ENCODE measurements around the gene EPG5. TPM values are rescaled to one million over a fixed set of nuclear protein-coding genes. Genes with fewer than 3 reads are reported as not detected.

The EPG5 gene
- total and polyA plus RNA-seq, 4 donors = 14.1 to 28.9 (median 22.4) TPM

- Histone ChIP-seq H3K36me3 (ENCODE audit: control insufficient read depth, insufficient read depth, low read length) (peaks cover 19% of the 10 kb centered on the region), H3K27ac (ENCODE audit: low read depth, low read length) (no peak overlapping the region), H3K4me3 (ENCODE audit: low read depth, low read length) (no peak overlapping the region), H3K27me3 (ENCODE audit: control insufficient read depth, insufficient read depth, low read length) (no peaks in the 10 kb centered on the region), H3K9me3 (ENCODE audit: control insufficient read depth, insufficient read depth, low read length) (no peaks in the 10 kb centered on the region), H3K4me1 (ENCODE audit: control insufficient read depth, insufficient read depth, low read length) (peaks cover 3% of the 10 kb centered on the region)
- 94% methylated on average over 2 of the region's 3 CpGs for WGBS (ENCODE audit: insufficient coverage)
- DNase-seq (ENCODE audit: low read depth in 4 of 6, low spot score in 6 of 6) = peak in 1 of 6 donors; percentile 25
Observed at GRCh38 chr18:45880876-45881558, 86.1 kb downstream of the EPG5 start.

- Histone ChIP-seq H3K4me3 (ENCODE audit: low read depth, low read length) (no peak overlapping the region), H3K27me3 (ENCODE audit: control insufficient read depth, insufficient read depth, low read length) (no peaks in the 10 kb centered on the region), H3K27ac (ENCODE audit: low read depth, low read length) (no peak overlapping the region), H3K36me3 (ENCODE audit: control insufficient read depth, insufficient read depth, low read length) (peaks cover 21% of the 10 kb centered on the region), H3K4me1 (ENCODE audit: control insufficient read depth, insufficient read depth, low read length) (peaks cover 6% of the 10 kb centered on the region), H3K9me3 (ENCODE audit: control insufficient read depth, insufficient read depth, low read length) (peaks cover 3% of the 10 kb centered on the region)
- 48% methylated on average over 11 of the region's 17 CpGs for WGBS (ENCODE audit: insufficient coverage)
- DNase-seq (ENCODE audit: low read depth in 4 of 6, low spot score in 6 of 6) = peak in 5 of 6 donors; percentile 29 to 83 (median 39)
Observed at GRCh38 chr18:45879681-45880655, 87.2 kb downstream of the EPG5 start.

- peaks cover 3% of the 10 kb centered on the region for H3K9me3 ChIP-seq (ENCODE audit: control insufficient read depth, insufficient read depth, low read length)
- 100% methylated on average over 3 of the region's 3 CpGs for WGBS (ENCODE audit: insufficient coverage)
- H3K27me3 ChIP-seq (ENCODE audit: control insufficient read depth, insufficient read depth, low read length) = no peaks in the 10 kb centered on the region
- H3K4me1 ChIP-seq (ENCODE audit: control insufficient read depth, insufficient read depth, low read length) = peaks cover 6% of the 10 kb centered on the region
- H3K4me3 ChIP-seq (ENCODE audit: low read depth, low read length) = no peak overlapping the region
- DNase-seq (ENCODE audit: low read depth in 4 of 6, low spot score in 6 of 6) = no peak
- H3K27ac ChIP-seq (ENCODE audit: low read depth, low read length) = no peak overlapping the region
- H3K36me3 ChIP-seq (ENCODE audit: control insufficient read depth, insufficient read depth, low read length) = peaks cover 20% of the 10 kb centered on the region
Observed at GRCh38 chr18:45877403-45877802, 89.7 kb downstream of the EPG5 start.

GRCh38 chr18:45876161-45876560 is 91.0 kb downstream of the EPG5 start:
- H3K36me3 ChIP-seq (ENCODE audit: control insufficient read depth, insufficient read depth, low read length) = peaks cover 21% of the 10 kb centered on the region

GRCh38 chr18:45874491-45875184 is 92.5 kb downstream of the EPG5 start:
- Histone ChIP-seq H3K27ac (ENCODE audit: low read depth, low read length) (no peak overlapping the region), H3K27me3 (ENCODE audit: control insufficient read depth, insufficient read depth, low read length) (no peaks in the 10 kb centered on the region), H3K4me3 (ENCODE audit: low read depth, low read length) (no peak overlapping the region), H3K36me3 (ENCODE audit: control insufficient read depth, insufficient read depth, low read length) (peaks cover 18% of the 10 kb centered on the region), H3K9me3 (ENCODE audit: control insufficient read depth, insufficient read depth, low read length) (peaks cover 3% of the 10 kb centered on the region), H3K4me1 (ENCODE audit: control insufficient read depth, insufficient read depth, low read length) (peaks cover 5% of the 10 kb centered on the region)
- WGBS (ENCODE audit: insufficient coverage) = 96% methylated on average over 4 of the region's 5 CpGs
- no peak for DNase-seq (ENCODE audit: low read depth in 4 of 6, low spot score in 6 of 6)

More at GRCh38 chr18:45876161-45876560, 91.0 kb downstream of the EPG5 start:
- H3K9me3 ChIP-seq (ENCODE audit: control insufficient read depth, insufficient read depth, low read length) = peaks cover 3% of the 10 kb centered on the region
- WGBS (ENCODE audit: insufficient coverage) = 28% methylated on average over 2 of the region's 3 CpGs
- H3K27ac ChIP-seq (ENCODE audit: low read depth, low read length) = no peak overlapping the region
- no peaks in the 10 kb centered on the region for H3K27me3 ChIP-seq (ENCODE audit: control insufficient read depth, insufficient read depth, low read length)
- DNase-seq (ENCODE audit: low read depth in 4 of 6, low spot score in 6 of 6) = peak in 3 of 6 donors; percentile 35 to 69 (median 47)
- peaks cover 6% of the 10 kb centered on the region for H3K4me1 ChIP-seq (ENCODE audit: control insufficient read depth, insufficient read depth, low read length)
- H3K4me3 ChIP-seq (ENCODE audit: low read depth, low read length) = no peak overlapping the region

- H3K36me3 ChIP-seq (ENCODE audit: control insufficient read depth, insufficient read depth, low read length) = peaks cover 13% of the 10 kb centered on the region
- H3K9me3 ChIP-seq (ENCODE audit: control insufficient read depth, insufficient read depth, low read length) = peaks cover 3% of the 10 kb centered on the region
- no peak overlapping the region for H3K4me3 ChIP-seq (ENCODE audit: low read depth, low read length)
Observed at GRCh38 chr18:45871431-45872084, 95.6 kb downstream of the EPG5 start.

GRCh38 chr18:45870419-45870818 is 96.7 kb downstream of the EPG5 start:
- Histone ChIP-seq H3K36me3 (ENCODE audit: control insufficient read depth, insufficient read depth, low read length) (peaks cover 19% of the 10 kb centered on the region), H3K4me1 (ENCODE audit: control insufficient read depth, insufficient read depth, low read length) (no peaks in the 10 kb centered on the region), H3K4me3 (ENCODE audit: low read depth, low read length) (no peak overlapping the region), H3K27me3 (ENCODE audit: control insufficient read depth, insufficient read depth, low read length) (no peaks in the 10 kb centered on the region), H3K27ac (ENCODE audit: low read depth, low read length) (no peak overlapping the region), H3K9me3 (ENCODE audit: control insufficient read depth, insufficient read depth, low read length) (peaks cover 1% of the 10 kb centered on the region)
- no peak for DNase-seq (ENCODE audit: low read depth in 4 of 6, low spot score in 6 of 6)
- WGBS (ENCODE audit: insufficient coverage) = 91% methylated on average over 7 of the region's 7 CpGs

More at GRCh38 chr18:45871431-45872084, 95.6 kb downstream of the EPG5 start:
- no CpG with 5 or more reads among the region's 5 CpGs for WGBS (ENCODE audit: insufficient coverage)
- H3K27me3 ChIP-seq (ENCODE audit: control insufficient read depth, insufficient read depth, low read length) = no peaks in the 10 kb centered on the region
- DNase-seq (ENCODE audit: low read depth in 4 of 6, low spot score in 6 of 6) = no peak
- peaks cover 3% of the 10 kb centered on the region for H3K4me1 ChIP-seq (ENCODE audit: control insufficient read depth, insufficient read depth, low read length)
- no peak overlapping the region for H3K27ac ChIP-seq (ENCODE audit: low read depth, low read length)

- Histone ChIP-seq H3K27me3 (ENCODE audit: control insufficient read depth, insufficient read depth, low read length) (no peaks in the 10 kb centered on the region), H3K9me3 (ENCODE audit: control insufficient read depth, insufficient read depth, low read length) (no peaks in the 10 kb centered on the region), H3K36me3 (ENCODE audit: control insufficient read depth, insufficient read depth, low read length) (peaks cover 18% of the 10 kb centered on the region), H3K4me1 (ENCODE audit: control insufficient read depth, insufficient read depth, low read length) (no peaks in the 10 kb centered on the region), H3K4me3 (ENCODE audit: low read depth, low read length) (no peak overlapping the region), H3K27ac (ENCODE audit: low read depth, low read length) (no peak overlapping the region)
- WGBS (ENCODE audit: insufficient coverage) = no CpG with 5 or more reads among the region's 5 CpGs
- DNase-seq (ENCODE audit: low read depth in 4 of 6, low spot score in 6 of 6) = no peak
Observed at GRCh38 chr18:45865466-45865865, 101.7 kb downstream of the EPG5 start.

- H3K9me3 ChIP-seq (ENCODE audit: control insufficient read depth, insufficient read depth, low read length) = no peaks in the 10 kb centered on the region
- peaks cover 23% of the 10 kb centered on the region for H3K36me3 ChIP-seq (ENCODE audit: control insufficient read depth, insufficient read depth, low read length)
- WGBS (ENCODE audit: insufficient coverage) = 100% methylated on average over 1 of the region's 5 CpGs
Observed at GRCh38 chr18:45864081-45864480, 103.0 kb downstream of the EPG5 start.

More at GRCh38 chr18:45864081-45864480, 103.0 kb downstream of the EPG5 start:
- no peak overlapping the region for H3K4me3 ChIP-seq (ENCODE audit: low read depth, low read length)
- no peaks in the 10 kb centered on the region for H3K27me3 ChIP-seq (ENCODE audit: control insufficient read depth, insufficient read depth, low read length)
- no peaks in the 10 kb centered on the region for H3K4me1 ChIP-seq (ENCODE audit: control insufficient read depth, insufficient read depth, low read length)
- DNase-seq (ENCODE audit: low read depth in 4 of 6, low spot score in 6 of 6) = no peak
- no peak overlapping the region for H3K27ac ChIP-seq (ENCODE audit: low read depth, low read length)
